Gastroesophageal sphincter (tissue), 4 donors: ENCODE measurements around the gene FLT3. TPM values are rescaled to one million over a fixed set of nuclear protein-coding genes. Genes with fewer than 3 reads are reported as not detected.
"Not testable (repeated sequence)": the region's sequence is repeated elsewhere in the genome, so short reads cannot be mapped to it uniquely, and the experiment has no call there.

ENCODE experiments used
- ATAC-seq: fragments of 150-250 bp; one replicate; pipeline ENCODE4 v1.9.1; 2016; ENCODE audit warnings: mild to moderate bottlenecking, moderate library complexity
- H3K27ac ChIP-seq, 4 donors: fragments of 200-600 bp; sonication (generic) in 3 of 4; 1 replicate in 3 of 4; 2 replicates in 1 of 4; pipeline ENCODE4 v1.5.1; 2016 to 2019
- H3K27me3 ChIP-seq: fragments of 200-600 bp; sonication (generic); one replicate; pipeline ENCODE4 v1.5.1; 2019
- H3K36me3 ChIP-seq, 2 donors: fragments of 200-600 bp; sonication (generic); one replicate each; pipeline ENCODE4 v1.5.1; 2019; ENCODE audit warnings: control low read depth in 1 of 2
- H3K4me1 ChIP-seq, 3 donors: fragments of 200-600 bp; sonication (generic); 1 replicate in 2 of 3; 2 replicates in 1 of 3; pipeline ENCODE4 v1.5.1; 2016 to 2019; ENCODE audit warnings: control low read depth in 2 of 3
- H3K4me3 ChIP-seq, 2 donors: fragments of 200-600 bp; sonication (generic); one replicate each; pipeline ENCODE4 v1.5.1; 2019; ENCODE audit warnings: mild to moderate bottlenecking in 1 of 2, moderate library complexity in 1 of 2
- H3K9me3 ChIP-seq, 3 donors: fragments of 200-600 bp; sonication (generic); one replicate each; pipeline ENCODE4 v1.5.1; 2017 to 2019; ENCODE audit warnings: control low read depth in 2 of 3
- CTCF ChIP-seq, 4 experiments: fragments of 200-600 bp in 2 of 4; fragments of 450-650 bp in 2 of 4; sonication (generic) in 1 of 4; IDR thresholded peaks; one replicate each; pipeline ENCODE4 v1.5.1; 2017 to 2019; ENCODE audit warnings: antibody characterized with exemption in 4 of 4, mild to moderate bottlenecking in 2 of 4, moderate library complexity in 2 of 4
- EP300 ChIP-seq: sonication (generic); formaldehyde crosslinking; IDR thresholded peaks from one replicate; pipeline ENCODE4 v1.6.1; 2017; ENCODE audit warnings: antibody characterized with exemption, mild to moderate bottlenecking
- POLR2A ChIP-seq, 2 donors: fragments of 450-650 bp; IDR thresholded peaks; one replicate each; pipeline ENCODE4 v1.6.1; 2017; ENCODE audit warnings: antibody characterized with exemption in 2 of 2, mild to moderate bottlenecking in 2 of 2, moderate library complexity in 1 of 2
- POLR2AphosphoS5 ChIP-seq: sonication (generic); formaldehyde crosslinking; IDR thresholded peaks from one replicate; pipeline ENCODE4 v1.6.1; 2017; ENCODE audit warnings: antibody characterized with exemption
- WGBS, 2 donors: methylation state at CpG; one replicate each; pipeline ENCODE4 v1.1.5; 2018; ENCODE audit warnings: low coverage in 1 of 2; 5-methylcytosine and 5-hydroxymethylcytosine counted together
- total RNA-seq, 4 donors: library from RNA; depleted of rRNA; stranded (reverse); fragments of >200 nt; gene quantifications; one replicate each; pipeline ENCODE4 v1.1.0, GENCODE V29; 2016

Gene FLT3
- total RNA-seq, 4 donors from 2014 or later = 0.46 to 1.1 (median 0.62) TPM

- no peak for ATAC-seq
- Histone ChIP-seq H3K4me1 (no peaks in the 10 kb centered on the region), H3K27ac (no peak overlapping the region), H3K4me3 (no peak overlapping the region), H3K36me3 (no peaks in the 10 kb centered on the region), H3K9me3 (no peaks in the 10 kb centered on the region), H3K27me3 (peaks cover 19% of the 10 kb centered on the region)
- 29 to 31% methylated on average over 2 to 4 of the region's 4 CpGs for WGBS, 2 donors
- TF ChIP-seq POLR2A (IDR thresholded peaks at IDR 0.05) = no peak
- TF ChIP-seq EP300 = no peak
- TF ChIP-seq CTCF (IDR thresholded peaks at IDR 0.05) = no peak
- no peak for TF ChIP-seq POLR2AphosphoS5
Measured at GRCh38 chr13:28041031-28041461, 59.3 kb downstream of the FLT3 start.

- WGBS, 2 donors = 83 to 100% methylated on average over 1 of the region's 2 CpGs
- TF ChIP-seq CTCF (IDR thresholded peaks at IDR 0.05) (no peak), POLR2A (IDR thresholded peaks at IDR 0.05) (no peak), POLR2AphosphoS5 (no peak), EP300 (no peak)
- Histone ChIP-seq H3K36me3 (no peaks in the 10 kb centered on the region), H3K27ac (no peak overlapping the region), H3K27me3 (peaks cover 4% of the 10 kb centered on the region), H3K9me3 (no peaks in the 10 kb centered on the region), H3K4me1 (no peaks in the 10 kb centered on the region), H3K4me3 (no peak overlapping the region)
- ATAC-seq = no peak
Measured at GRCh38 chr13:28037399-28037798, 63.0 kb downstream of the FLT3 start.

- TF ChIP-seq POLR2AphosphoS5 (no peak), CTCF (IDR thresholded peaks at IDR 0.05) (no peak), EP300 (no peak), POLR2A (IDR thresholded peaks at IDR 0.05) (no peak)
- no peaks in the 10 kb centered on the region for H3K9me3 ChIP-seq
- no peaks in the 10 kb centered on the region for H3K36me3 ChIP-seq
- no peak overlapping the region for H3K4me3 ChIP-seq
- no peaks in the 10 kb centered on the region for H3K4me1 ChIP-seq
- ATAC-seq = no peak
- no peak overlapping the region for H3K27ac ChIP-seq
- 50 to 63% methylated on average over 5 of the region's 6 CpGs for WGBS, 2 donors
- H3K27me3 ChIP-seq = peaks cover 16% of the 10 kb centered on the region
Measured at GRCh38 chr13:28035146-28035782, 65.1 kb downstream of the FLT3 start.

GRCh38 chr13:28033894-28034655, 66.3 kb downstream of the FLT3 start:
- Histone ChIP-seq H3K36me3 (no peaks in the 10 kb centered on the region), H3K9me3 (no peaks in the 10 kb centered on the region), H3K27me3 (peaks cover 23% of the 10 kb centered on the region), H3K27ac (no peak overlapping the region), H3K4me1 (no peaks in the 10 kb centered on the region), H3K4me3 (no peak overlapping the region)
- TF ChIP-seq CTCF (IDR thresholded peaks at IDR 0.05) = no peak
- TF ChIP-seq POLR2A (IDR thresholded peaks at IDR 0.05) = no peak
- no peak for TF ChIP-seq EP300
- no peak for ATAC-seq
- 77 to 85% methylated on average over 8 of the region's 8 CpGs for WGBS, 2 donors

GRCh38 chr13:28032438-28032837, 67.9 kb downstream of the FLT3 start:
- not testable (repeated sequence) for H3K9me3 ChIP-seq, ATAC-seq, H3K27ac ChIP-seq, H3K36me3 ChIP-seq, H3K4me1 ChIP-seq, H3K4me3 ChIP-seq
- 80 to 100% methylated on average over 1 of the region's 1 CpG for WGBS, 2 donors
- peaks cover 23% of the 10 kb centered on the region for H3K27me3 ChIP-seq
